Kidney epithelial cell (primary cell): Measurements from ENCODE around the gene OR2D3. TPM values are rescaled to one million over a fixed set of nuclear protein-coding genes. Genes with fewer than 3 reads are reported as not detected.
"Not testable (repeated sequence)": the region's sequence is repeated elsewhere in the genome, so short reads cannot be mapped to it uniquely, and the experiment has no call there.

ENCODE experiments used
- DNase-seq: peaks from one replicate; pipeline ENCODE4 v3.0.0-alpha.2; 2010; ENCODE audit warnings: low read depth
- H3K27me3 ChIP-seq: 2 replicates; pipeline ENCODE4 v1.6.0; 2011; ENCODE audit warnings: low read length; ENCODE audit not compliant: control insufficient read depth, insufficient read depth
- H3K36me3 ChIP-seq: 2 replicates; pipeline ENCODE4 v1.5.1; 2011; ENCODE audit warnings: low read length; ENCODE audit not compliant: control insufficient read depth, insufficient read depth
- H3K4me3 ChIP-seq: 2 replicates; pipeline ENCODE4 v1.5.1; 2011; ENCODE audit warnings: low read depth, mild to moderate bottlenecking, control low read depth, low read length
- total RNA-seq: library from RNA; depleted of rRNA; stranded (reverse); fragments of >200 nt; gene quantifications from 2 replicates; pipeline ENCODE4 v1.2.3, GENCODE V29; 2015
- TF ChIP-seq, protein P1 (sequence below): IDR thresholded peaks from 2 replicates; pipeline ENCODE4 v1.5.1; 2011; ENCODE audit warnings: mild to moderate bottlenecking, moderate library complexity, low read length, control low read depth, inconsistent platforms; ENCODE audit not compliant: insufficient read depth, poor library complexity, severe bottlenecking

The OR2D3 gene, protein sequence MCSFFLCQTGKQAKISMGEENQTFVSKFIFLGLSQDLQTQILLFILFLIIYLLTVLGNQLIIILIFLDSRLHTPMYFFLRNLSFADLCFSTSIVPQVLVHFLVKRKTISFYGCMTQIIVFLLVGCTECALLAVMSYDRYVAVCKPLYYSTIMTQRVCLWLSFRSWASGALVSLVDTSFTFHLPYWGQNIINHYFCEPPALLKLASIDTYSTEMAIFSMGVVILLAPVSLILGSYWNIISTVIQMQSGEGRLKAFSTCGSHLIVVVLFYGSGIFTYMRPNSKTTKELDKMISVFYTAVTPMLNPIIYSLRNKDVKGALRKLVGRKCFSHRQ
- total RNA-seq, result not detected in 2 replicates

GRCh38 chr11:6920702-6921101, at the start of gene OR2D3:
Gene OR2D3, plus strand, starts transcription at chr11:6921002. Its CDS starts 0 bp downstream, at chr11:6921002.
- no peak for DNase-seq
- H3K36me3 ChIP-seq, result no peaks in the 10 kb centered on the region
- TF ChIP-seq, protein P1, sequence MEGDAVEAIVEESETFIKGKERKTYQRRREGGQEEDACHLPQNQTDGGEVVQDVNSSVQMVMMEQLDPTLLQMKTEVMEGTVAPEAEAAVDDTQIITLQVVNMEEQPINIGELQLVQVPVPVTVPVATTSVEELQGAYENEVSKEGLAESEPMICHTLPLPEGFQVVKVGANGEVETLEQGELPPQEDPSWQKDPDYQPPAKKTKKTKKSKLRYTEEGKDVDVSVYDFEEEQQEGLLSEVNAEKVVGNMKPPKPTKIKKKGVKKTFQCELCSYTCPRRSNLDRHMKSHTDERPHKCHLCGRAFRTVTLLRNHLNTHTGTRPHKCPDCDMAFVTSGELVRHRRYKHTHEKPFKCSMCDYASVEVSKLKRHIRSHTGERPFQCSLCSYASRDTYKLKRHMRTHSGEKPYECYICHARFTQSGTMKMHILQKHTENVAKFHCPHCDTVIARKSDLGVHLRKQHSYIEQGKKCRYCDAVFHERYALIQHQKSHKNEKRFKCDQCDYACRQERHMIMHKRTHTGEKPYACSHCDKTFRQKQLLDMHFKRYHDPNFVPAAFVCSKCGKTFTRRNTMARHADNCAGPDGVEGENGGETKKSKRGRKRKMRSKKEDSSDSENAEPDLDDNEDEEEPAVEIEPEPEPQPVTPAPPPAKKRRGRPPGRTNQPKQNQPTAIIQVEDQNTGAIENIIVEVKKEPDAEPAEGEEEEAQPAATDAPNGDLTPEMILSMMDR, result no peak
- H3K4me3 ChIP-seq, result no peak within 1 kb of the TSS
- H3K27me3 ChIP-seq, result no peaks in the 10 kb centered on the region

GRCh38 chr11:6871278-6871677, 49.5 kb upstream of the OR2D3 start:
- no peak for DNase-seq
- Histone ChIP-seq H3K4me3 (no peak overlapping the region), H3K36me3 (no peaks in the 10 kb centered on the region), H3K27me3 (no peaks in the 10 kb centered on the region)
- TF ChIP-seq, protein P1, result no peak

- Histone ChIP-seq H3K4me3 (no peak overlapping the region), H3K27me3 (no peaks in the 10 kb centered on the region), H3K36me3 (no peaks in the 10 kb centered on the region)
- TF ChIP-seq, protein P1, result no peak
- no peak for DNase-seq
Observed at GRCh38 chr11:6875761-6876160, 45.0 kb upstream of the OR2D3 start.

- DNase-seq, result no peak
- TF ChIP-seq, protein P1, result no peak
- Histone ChIP-seq H3K4me3 (no peak within 1 kb of the TSS), H3K27me3 (no peaks in the 10 kb centered on the region), H3K36me3 (no peaks in the 10 kb centered on the region)
Observed at GRCh38 chr11:6876325-6876724, 44.5 kb upstream of the OR2D3 start, which contains the start of gene OR10A4. Gene OR10A4, plus strand, starts transcription at chr11:6876625. Its CDS starts 23 bp downstream, at chr11:6876648.

GRCh38 chr11:6876914-6877313, 43.9 kb upstream of the OR2D3 start:
- TF ChIP-seq, protein P1, result no peak

GRCh38 chr11:6882751-6883150, 38.1 kb upstream of the OR2D3 start:
- Histone ChIP-seq H3K27me3 (no peaks in the 10 kb centered on the region), H3K36me3 (no peaks in the 10 kb centered on the region), H3K4me3 (no peak overlapping the region)
- no peak for DNase-seq
- TF ChIP-seq, protein P1, result no peak

More at GRCh38 chr11:6876914-6877313, 43.9 kb upstream of the OR2D3 start:
- no peaks in the 10 kb centered on the region for H3K27me3 ChIP-seq
- H3K36me3 ChIP-seq, result no peaks in the 10 kb centered on the region
- H3K4me3 ChIP-seq, result no peak overlapping the region
- no peak for DNase-seq

DNA sequence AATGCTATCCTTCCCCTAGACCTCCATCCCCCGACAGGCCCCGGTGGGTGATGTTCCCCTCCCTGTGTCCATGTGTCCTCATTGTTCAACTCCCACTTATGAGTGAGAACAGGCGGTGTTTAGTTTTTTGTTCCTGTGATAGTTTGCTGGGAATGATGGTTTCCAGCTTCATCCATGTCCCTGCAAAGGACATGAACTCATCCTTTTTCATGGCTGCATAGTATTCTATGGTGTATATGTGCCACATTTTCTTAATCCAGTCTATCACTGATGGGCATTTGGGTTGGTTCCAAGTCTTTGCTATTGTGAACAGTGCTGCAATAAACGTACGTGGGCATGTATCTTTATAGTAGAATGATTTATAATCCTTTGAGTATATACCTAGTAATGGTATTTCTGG, 33.1 kb upstream of the OR2D3 start:
- not testable (repeated sequence) for DNase-seq, H3K36me3 ChIP-seq, H3K4me3 ChIP-seq, H3K27me3 ChIP-seq
